CD4-positive, alpha-beta T cell treated with Interleukin-4 for 4 hours (primary cell): ENCODE results near the gene HVCN1.
"Not testable (repeated sequence)": the region's sequence is repeated elsewhere in the genome, so short reads cannot be mapped to it uniquely, and the experiment has no call there.

Experiments
- DNase-seq: peaks from one replicate; pipeline ENCODE4 v3.0.0-alpha.2; 2020

The HVCN1 gene

DNA sequence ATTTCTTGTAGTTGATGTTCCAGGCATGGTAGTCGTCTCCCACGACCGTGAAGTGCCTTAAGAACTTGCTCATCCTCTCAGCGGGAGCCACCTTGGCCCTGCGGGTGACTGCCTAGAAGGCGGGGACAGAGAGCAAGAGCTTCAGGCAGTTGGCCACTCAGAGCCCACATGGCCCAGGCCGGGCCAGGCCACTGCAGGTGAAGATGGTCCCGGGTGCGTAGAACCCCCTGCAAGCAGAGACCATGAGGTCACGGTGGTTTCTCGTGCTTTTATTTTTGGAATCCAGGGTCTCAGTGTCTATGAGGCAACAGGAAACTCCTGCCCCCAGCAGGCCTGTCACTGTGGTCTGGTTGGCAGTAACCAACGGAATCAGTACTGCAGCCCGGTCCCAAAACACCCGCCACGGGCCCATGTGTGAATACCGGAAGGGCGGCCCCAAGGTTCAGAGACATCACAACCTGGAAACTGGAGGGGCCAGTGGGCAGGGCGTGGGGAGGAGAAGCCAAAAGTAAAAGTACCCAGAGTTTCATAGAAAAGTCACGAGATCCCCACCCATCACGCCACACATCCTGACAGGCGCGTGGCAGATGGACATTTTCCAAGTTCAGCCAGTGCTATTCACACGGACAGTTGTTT lies 27.5 kb downstream of the HVCN1 start:
- DNase-seq, result peak; percentile 45

DNA sequence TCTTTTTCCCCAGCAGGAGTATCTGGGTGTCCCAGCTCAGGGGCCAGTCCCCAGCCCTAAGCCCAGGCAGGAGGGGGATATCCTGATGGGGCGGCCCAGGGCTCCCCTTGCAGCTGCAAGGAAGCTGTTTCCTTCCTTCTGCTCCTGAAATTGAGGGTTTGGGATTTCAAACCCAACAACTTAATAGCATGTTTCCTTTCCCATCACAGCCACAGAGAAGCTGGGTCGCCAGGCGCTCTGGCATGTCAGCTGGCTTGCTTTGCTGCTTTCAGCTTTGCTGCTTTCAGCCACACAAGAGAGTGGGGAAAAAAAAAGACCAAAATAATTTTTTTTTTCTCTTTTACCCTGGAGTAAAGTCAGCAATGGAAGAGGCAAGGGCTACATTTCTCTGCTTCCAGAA lies 30.0 kb downstream of the HVCN1 start:
- no peak for DNase-seq

DNA sequence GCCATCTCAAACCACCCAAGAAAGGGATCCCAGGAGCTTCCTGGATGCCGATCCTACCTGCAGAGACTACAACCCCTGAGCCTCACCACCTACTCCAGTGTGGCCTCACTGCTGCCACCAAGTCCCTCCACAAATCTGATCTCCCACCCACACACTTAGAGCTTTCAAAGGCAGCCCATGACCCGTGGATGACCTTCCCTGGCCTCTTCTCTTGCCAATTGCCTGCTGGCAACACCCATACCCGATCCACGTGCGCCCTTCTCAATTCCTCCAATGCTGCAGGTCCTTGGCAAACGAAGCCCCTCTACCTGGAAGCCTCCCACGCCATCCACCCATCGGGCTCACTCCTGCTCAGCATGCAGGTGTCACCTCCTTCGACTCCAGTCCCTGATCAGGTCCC lies 30.7 kb downstream of the HVCN1 start:
- DNase-seq, result no peak

DNA sequence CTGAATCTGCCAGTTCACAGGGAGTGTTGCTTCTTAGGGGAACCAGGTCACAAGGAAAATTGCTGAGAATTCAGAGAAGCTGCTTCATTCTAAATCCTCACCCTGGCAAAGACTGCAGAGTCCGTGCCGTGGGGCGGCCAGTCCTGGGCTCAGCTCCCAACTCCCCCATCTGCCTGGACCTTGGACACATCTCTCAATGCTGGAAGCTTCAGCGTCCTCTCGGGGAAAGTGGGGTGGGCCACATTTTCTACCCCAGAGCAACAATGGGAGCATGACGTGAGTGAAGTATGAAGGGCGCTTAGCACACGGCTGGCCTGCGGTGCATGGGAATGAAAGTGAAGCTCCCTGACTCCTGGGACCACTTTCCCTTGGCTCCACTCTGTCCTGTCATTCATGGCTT lies 31.2 kb downstream of the HVCN1 start:
- no peak for DNase-seq

DNA sequence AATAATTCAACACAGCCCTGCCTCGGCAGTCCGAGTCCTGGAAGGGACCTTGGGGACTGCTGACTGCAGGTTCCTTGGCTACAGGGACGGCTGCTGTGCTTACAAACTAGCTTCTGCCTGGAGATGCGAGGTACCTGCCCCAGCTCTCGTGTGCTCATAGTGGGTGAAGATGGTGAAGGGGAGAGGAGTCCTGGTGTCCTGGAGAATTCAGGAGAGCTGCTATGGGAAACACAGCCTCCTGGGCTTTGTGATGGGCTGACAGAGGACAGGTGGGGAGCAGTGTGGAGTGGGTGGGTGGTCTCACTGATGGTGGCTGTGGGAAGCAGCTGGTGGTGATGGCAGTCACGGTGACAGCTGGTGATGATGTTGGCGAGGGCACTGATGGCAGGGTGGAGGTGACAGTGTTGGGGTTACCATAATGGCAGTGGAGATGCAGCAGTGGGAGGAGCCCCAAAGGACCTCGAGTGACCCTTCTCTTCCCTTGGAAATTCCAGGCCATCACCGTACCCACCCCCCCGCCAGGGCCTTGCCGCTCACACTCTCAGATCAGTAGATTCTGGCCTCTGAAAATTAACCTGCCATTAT lies 32.8 kb downstream of the HVCN1 start:
- DNase-seq, result no peak

DNA sequence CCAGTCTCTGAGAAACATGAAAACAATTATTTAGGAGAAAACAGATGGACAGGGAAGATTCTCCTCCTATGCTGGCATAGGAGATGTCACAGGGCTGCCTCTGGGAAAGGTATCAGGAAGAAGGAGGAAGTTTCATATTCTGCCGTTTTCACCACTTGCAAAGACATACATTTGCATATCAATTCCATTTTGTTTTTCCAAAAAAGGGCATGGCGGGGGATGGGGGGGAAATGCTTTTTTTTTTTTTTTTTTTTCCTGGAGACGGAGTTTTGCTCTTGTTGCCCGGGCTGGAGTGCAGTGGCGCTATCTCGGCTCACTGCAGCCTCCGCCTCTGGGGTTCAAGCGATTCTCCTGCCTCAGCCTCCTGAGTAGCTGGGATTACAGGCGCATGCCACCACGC lies 34.7 kb downstream of the HVCN1 start:
- DNase-seq, result not testable (repeated sequence)

DNA sequence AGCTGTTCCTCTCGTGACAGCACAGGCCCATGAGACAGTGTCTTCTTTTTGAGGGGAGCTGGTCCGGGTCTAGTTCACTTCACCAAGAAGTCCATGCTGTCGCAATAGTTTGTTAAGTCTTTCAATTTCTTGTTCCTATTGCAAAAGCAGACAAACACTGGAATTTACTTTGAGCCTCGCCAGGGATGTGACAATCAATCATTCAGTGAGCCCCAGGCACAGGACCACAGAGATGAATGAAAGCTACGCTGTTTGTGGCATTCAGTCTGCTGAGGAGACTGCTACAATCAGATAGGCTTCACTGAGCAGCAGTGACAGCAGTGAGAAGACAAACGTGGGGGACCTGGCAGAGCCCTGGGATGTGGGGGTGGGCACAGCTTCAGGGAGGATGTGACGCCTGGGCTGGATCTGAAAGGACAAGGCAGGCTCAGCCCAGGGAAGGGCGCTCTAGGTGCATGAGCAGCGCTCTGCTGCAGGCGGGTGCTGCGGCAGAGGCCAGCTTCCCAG lies 39.5 kb downstream of the HVCN1 start:
- DNase-seq, result no peak

DNA sequence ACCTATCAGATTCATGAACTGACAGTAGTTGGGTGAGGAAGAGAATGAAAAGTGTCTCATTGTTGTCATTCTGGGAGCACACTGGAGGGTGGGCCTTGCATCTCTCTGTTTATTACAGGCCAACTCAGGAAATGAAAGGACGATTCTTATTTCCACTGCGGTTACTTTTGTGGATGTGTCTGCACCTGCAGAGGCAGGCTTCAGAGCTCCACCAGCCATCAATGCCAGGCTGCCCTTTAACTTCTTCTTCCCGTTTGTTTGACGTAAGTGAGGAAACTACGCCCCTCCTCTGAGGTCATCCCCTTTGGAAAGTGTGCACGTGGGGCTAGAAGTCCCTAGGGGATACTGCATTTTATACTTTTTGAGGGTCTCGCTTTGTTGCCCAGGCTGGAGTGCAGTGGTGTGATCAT lies 41.3 kb downstream of the HVCN1 start:
- no peak for DNase-seq

DNA sequence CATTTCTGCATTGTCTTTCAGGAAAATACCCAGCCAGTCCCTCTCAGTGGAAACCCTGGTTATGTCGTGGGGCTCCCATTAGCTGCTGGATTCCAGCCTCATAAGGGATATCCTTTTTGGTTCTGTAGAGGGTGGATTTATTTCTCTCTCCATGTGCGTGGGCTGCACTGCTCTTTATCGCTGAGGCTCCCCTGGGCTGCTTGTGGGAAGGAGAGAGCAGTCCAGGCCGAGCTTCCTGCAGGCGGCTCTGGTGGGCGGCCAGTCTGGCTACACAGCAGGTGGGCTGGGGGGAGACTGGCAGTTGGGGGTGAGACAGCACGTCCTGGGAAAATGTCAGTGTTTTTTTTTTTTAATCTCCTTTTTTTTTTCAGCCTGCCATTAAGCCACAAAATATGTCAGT lies 47.4 kb downstream of the HVCN1 start:
- no peak for DNase-seq

DNA sequence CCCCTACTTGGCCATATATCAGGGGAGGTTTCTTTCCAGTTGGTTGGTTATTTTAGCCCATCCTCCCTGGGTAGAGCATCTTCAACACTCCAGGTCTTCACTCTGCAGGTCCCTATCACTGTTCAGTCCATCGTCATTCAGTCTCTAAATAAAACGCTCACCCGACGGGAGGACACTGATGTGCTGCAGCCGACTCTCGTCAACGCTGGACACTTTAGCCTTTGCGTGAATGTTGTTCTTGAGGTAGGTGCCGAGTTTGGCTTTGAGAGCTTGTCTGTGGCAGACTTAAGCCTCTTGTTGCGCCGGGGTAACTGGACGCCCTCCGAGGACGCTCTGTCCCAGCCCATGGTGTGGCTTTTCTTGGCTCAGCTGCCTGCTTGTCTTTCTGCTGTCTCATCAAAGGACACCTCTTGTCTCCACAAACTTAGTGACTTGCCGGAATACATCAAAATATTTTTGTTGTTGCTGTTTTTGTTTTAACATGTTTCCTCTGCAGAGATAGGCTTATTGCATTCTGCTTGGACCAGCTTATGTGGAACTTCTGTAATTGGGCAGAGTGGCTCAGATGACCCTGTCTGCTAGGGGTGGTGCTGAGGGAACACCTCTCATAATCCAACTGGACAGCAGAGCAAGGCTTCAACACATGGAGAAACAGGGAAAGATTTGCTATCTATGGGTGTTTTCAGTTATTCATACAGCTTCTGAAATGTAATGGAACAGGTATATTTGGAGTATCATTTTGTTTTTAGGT lies 48.5 kb downstream of the HVCN1 start:
- no peak for DNase-seq

DNA sequence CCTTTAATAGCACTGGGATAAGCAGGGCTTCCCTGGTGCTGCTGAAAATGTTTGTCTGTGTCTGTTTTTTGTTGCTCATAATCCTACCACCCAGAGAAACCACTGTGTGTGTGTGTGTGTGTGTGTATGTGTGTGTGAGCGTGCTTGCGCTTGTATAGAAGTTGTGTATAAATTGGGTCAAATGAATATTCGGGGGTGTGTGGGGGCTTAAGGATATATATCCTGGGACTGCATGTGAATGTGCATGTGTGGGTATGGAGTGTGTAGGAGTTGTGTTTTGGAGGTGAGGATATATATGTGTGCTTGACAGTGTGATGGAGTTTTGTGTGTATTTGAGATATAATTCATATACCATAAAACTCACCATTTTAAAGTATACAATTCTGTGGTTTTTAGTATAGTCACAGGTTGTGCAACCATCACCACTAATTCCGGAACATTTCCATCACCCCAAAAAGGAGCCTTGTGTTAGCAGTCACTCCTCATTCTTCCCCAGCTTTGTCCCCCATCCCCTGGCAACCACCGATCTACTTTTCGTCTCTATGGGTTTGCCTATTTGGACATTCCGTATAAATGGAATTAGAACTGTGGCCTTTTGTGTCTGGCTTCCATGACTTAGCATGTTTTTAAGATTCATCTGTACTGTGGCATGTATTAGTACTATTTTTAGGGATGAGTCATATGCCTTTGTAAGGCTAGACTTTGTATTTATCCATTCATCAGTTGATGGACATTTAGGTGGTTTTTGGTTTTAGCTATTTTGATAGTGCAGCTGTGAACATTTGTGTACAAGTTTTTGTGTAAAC lies 49.4 kb downstream of the HVCN1 start:
- no peak for DNase-seq

DNA sequence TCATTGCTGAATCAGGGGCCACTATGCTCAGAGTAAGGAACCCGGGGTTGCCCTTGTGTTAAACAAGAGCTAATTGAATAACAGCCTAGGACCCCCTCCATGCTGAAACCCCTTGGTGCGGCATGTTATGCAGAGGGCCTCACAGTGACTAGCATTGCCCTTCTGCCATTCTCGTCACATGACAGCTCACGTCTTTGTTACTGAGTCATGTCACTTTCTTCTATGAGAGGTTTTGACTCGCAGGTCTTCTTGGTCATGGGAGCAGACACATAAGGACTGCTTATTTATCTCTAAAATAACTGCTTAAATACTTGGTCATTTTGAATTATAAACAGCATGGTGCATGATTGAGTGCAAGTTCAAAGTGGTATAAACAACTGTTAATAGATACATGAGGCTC lies 50.1 kb downstream of the HVCN1 start:
- no peak for DNase-seq

DNA sequence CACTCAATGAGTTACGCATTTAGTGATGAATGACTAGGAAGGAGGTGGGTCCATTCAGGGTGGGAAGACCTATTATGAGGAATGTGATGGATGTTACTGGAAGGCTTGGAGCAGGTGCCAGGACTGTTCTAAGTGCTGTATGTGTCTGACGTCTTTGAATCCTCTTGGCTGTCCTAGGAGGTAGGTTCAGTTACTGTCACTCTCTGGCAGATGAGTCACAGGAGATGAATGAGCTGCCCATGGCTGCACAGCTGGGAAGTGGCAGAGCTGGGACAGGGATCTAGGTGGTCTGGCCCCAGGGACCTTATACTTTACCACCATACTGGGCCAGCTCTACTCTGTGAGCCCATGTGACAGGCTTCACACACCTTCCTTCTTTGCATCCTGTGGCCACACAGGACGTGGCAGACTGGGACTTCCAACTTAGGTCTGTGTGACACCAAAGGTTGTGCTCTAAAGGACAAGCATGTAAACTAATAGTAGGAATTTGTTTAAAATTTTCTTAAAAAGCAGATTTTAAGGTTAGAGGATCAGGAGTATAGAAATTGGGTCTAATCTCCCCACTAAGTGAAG lies 51.0 kb downstream of the HVCN1 start:
- no peak for DNase-seq

DNA sequence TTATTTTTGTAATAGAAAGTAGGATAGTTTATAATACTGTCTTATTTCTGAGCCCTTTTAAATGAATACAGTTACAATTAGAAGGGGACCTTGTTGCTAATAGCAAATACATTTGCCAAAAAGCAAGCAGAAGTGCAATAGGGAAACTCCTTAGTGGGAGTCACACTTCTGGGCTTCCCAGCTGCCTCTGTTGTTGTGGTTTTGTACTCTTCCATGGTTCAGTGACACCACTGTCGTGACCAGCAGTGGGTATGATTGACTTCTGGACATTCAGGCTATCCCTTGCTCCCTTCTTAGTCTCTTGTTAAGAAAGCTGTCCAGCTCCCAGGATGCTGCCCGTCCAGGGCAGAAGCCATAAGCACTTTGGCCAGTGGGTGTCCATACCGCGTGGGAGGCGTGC lies 52.4 kb downstream of the HVCN1 start:
- DNase-seq, result no peak

DNA sequence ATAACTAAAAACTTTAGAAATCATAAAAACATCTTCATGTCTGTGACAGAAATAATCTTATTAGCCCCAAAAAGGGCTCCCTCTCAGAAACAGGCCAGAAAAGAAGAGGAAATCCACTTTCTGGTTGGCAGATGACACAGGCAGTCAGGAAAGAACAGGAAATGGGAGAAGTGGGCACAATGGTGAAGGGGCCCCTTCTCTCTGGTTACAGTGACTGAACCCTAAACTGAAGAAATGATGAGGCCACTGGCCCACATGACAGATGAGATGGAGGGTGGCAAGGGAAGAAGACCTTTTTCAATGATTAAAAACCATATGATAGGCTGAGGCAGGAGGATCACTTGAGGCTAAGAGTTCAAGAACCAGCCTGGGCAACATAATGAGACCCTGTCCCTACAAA lies 53.9 kb downstream of the HVCN1 start:
- DNase-seq, result no peak

DNA sequence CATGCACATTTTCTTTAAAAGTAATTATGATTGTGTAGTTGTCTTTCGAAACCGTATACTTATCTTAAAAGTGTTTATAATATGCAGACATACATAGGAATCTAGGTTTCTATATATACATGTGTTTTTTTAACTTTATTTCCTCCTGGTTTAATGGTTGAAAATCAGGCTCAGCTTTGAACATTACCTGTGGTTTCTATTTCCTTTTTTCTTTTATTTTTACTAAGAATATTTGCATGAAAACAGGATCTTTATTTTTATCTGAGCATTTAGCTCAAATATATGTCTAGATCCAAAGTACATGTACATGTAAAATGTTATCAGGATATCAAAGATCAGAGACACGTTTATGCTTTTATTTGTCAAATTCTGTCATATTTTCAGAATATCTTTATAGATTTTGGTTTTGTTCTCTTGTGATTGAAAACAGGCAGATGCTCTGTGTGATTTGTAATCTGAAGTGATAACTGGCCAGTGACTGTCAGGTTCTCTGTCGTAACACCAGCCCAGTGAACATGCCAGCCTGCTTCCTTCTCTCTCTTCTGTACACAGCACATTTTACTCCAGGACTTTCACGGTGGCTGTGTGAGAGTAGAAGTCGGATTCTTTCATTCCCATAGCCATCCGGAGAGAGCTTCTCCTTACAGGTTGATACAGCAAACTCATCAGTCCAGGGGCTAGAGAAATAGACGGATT lies 61.3 kb downstream of the HVCN1 start:
- no peak for DNase-seq

DNA sequence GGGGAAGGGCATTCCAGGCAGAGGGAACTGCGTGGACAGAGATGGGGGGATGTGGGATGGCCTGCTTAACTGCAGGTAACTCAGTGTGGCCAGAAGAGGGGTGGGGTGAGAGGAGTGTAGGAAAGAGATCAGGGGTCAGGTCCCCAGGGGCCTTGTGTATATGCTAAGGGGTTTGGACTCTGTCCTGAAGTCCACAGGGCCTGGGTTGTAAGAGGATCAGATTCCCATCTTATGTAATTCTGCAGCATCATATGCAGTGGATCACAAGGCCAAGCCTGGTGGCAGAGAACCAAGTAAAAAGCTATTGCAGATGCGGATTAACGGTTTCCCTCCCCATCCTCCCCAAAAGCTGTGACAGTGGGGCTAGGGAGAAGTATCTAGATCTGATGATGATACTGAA lies 66.3 kb downstream of the HVCN1 start:
- DNase-seq, result no peak

DNA sequence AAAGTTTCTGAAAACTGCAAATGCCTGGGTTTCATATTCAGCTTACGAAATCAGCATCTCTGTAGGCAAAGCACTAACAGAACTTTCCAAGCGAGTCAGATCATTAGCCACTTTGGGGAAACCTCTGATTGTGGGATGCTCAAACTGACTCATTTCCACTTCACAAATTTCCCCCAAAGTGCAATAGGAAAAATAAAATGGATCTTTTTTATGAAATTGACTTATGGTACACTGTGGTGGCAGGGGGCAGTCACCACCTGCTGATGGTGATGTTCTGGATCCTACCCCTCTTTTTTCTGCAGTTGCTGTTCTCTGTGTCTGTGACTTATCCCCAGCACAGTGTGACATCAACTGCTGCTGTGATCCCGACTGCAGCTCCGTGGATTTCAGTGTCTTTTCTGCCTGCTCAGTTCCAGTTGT lies 69.4 kb downstream of the HVCN1 start:
- no peak for DNase-seq

DNA sequence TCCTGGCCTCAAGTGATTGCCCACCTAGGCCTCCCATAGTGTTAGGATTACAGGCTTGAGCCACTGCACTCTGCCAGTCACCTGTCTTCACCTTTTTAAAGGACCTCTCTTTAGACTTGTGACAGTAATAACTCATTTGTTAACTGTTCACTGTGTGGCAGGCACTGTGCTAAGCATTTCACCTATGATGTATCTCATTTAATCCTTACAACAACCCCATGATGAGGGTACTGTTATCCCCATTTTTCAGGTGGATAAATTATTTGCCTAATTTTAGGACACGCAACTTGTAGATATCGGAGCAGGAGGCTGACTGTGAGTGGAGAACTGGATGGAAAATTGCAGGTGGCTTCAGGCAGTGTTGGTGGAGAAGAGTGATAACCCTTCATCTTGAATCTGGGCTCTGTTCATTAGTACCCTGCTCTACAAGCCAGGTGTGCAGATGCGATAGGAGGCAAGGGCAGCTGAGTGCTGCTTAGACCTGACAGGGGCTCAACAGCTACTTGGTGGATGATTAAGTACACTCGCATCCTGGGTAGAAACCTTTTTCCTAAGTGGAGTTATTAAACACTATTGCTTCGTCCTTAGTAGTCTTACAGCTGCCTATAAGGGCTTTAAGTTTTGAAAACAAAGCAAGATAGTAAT lies 72.3 kb downstream of the HVCN1 start:
- DNase-seq, result no peak

DNA sequence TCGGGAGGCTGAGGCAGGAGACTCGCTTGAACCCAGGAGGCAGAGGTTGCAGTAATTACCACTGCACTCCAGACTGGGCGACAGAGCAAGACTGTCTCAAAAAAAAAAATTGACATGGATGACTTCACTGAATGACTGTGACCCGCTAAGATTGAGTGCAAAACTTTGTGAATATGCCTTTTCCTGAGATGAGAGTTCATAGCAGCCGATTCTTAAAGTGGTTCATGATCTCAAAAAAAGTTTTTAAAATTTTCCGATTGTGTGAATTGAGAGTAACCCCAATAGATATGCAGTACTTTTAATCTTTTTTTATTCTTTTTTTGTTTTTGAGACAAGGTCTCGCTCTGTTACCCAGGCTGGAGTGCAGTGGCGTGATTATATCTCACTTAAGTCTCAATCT lies 73.7 kb downstream of the HVCN1 start:
- no peak for DNase-seq

DNA sequence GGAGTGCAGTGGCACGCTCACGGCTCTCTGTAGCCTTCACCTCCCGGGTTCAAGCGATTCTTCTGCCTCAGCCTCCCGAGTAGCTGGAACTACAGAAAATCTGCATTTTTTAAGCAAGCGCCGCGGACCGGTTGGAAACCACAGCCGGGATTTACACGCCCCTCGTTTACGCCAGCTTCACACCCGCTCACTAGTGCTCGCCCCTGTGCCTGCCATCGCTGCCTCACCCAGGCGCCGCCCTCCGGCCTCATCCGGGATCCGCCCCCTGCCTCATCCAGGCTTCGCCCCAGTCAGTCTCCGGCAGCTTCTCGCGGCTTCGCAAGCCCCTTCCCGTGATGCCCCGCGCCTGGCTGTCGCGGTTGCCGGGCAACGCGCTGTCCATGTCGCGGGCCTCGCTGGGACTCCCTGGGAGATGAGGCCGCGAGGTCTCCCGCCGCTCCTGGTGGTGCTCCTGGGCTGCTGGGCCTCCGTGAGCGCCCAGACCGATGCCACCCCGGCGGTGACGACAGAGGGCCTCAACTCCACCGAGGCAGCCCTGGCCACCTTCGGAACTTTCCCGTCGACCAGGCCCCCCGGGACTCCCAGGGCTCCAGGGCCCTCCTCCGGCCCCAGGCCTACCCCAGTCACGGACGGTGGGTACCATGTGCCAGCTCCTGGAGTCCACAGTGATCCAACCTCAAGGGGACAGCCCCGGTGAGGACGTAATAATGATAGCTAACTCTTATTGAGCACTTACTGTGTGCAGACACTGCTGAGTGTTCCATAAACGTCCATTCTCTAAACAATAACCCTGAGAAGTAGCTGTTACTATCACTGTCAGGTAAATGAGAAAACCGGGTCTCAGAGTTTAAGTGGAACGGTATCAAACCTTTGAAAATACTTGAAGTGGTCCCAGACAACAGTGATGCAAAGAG lies 74.9 kb downstream of the HVCN1 start, which contains the start of gene TCTN1:
TSS of gene TCTN1 (plus strand) at position 359 of the 914 bp plus-strand sequence. CDS start at position 413, 54 bp downstream.
- DNase-seq, result peak; percentile 95
